Thyroid gland (tissue), 4 donors: Measurements from ENCODE around the gene DSP. TPM values are rescaled to one million over a fixed set of nuclear protein-coding genes. Genes with fewer than 3 reads are reported as not detected.

ENCODE experiments used
- DNase-seq, 2 donors: peaks; one replicate each; pipeline ENCODE4 v3.0.0-alpha.2; 2019
- H3K27ac ChIP-seq, 3 donors: fragments of 200-600 bp; sonication (generic); 1 replicate in 2 of 3; 2 replicates in 1 of 3; pipeline ENCODE4 v1.5.1; 2016 to 2019; ENCODE audit warnings: mild to moderate bottlenecking in 1 of 3, moderate library complexity in 1 of 3
- H3K27me3 ChIP-seq: fragments of 200-600 bp; sonication (generic); one replicate; pipeline ENCODE4 v1.5.1; 2019
- H3K36me3 ChIP-seq, 2 donors: fragments of 200-600 bp; sonication (generic); one replicate each; pipeline ENCODE4 v1.5.1; 2016 to 2019
- H3K4me1 ChIP-seq, 2 donors: fragments of 200-600 bp; sonication (generic); one replicate each; pipeline ENCODE4 v1.5.1; 2017 to 2019
- H3K4me3 ChIP-seq, 3 donors: fragments of 200-600 bp; sonication (generic); replicated peaks in 1 of 3; 1 replicate in 2 of 3; 2 replicates in 1 of 3; pipeline ENCODE4 v1.5.1; 2016; ENCODE audit warnings: mild to moderate bottlenecking in 1 of 3
- H3K9me3 ChIP-seq: fragments of 200-600 bp; sonication (generic); one replicate; pipeline ENCODE4 v1.5.1; 2017
- POLR2A ChIP-seq, 2 donors: fragments of 450-650 bp; IDR thresholded peaks; one replicate each; pipeline ENCODE4 v1.6.1; 2017; ENCODE audit warnings: antibody characterized with exemption in 2 of 2, mild to moderate bottlenecking in 2 of 2, moderate library complexity in 1 of 2
- WGBS, 2 donors: methylation state at CpG; one replicate each; pipeline ENCODE4 v1.1.5; 2017; 5-methylcytosine and 5-hydroxymethylcytosine counted together
- intact Hi-C: fragments of 100-400 bp; cut with DNase I; formaldehyde crosslinking; loops from one replicate; pipeline ENCODE4 v1.15.1; 2023
- total RNA-seq, 4 donors: library from RNA; depleted of rRNA; stranded (reverse); fragments of >200 nt; gene quantifications; one replicate each; pipeline ENCODE4 v1.2.3, GENCODE V29; 2016
- TF ChIP-seq, protein P1 (sequence below), 6 experiments: fragments of 200-600 bp in 3 of 6; fragments of 450-650 bp in 3 of 6; sonication (generic) in 3 of 6; IDR thresholded peaks; one replicate each; pipeline ENCODE4 v1.5.1; 2016 to 2019; ENCODE audit warnings: antibody characterized with exemption in 6 of 6, mild to moderate bottlenecking in 2 of 6, inconsistent platforms in 1 of 6, moderate library complexity in 1 of 6

The DSP gene
- total RNA-seq, 4 donors from 2014 or later: 122 to 176 (median 145) TPM

DNA sequence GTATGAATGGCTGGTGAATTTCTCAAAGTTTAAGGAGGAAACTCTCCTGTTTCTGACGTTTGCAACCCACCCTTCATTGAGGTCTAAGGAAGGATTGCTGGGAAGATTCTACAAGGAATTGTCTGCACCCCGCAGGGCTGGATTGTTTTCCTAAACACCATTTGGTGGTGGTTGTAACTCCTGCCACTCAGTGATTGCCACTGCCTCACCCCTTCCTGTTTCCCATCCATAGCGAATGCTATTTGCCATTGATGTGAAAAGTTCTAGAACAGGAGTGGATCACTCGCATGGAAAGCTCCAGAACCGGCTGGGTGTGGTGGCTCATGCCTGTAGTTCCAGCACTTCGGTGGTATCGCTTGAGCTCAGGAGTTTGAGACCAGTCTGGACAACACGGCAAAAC, 8.7 kb upstream of the DSP start:
- TF ChIP-seq POLR2A (IDR thresholded peaks at IDR 0.05): no peak
- Histone ChIP-seq H3K27me3 (no peaks in the 10 kb centered on the region), H3K4me3 (no peak overlapping the region), H3K4me1 (peaks cover 3 to 10% of the 10 kb centered on the region in 2 donors), H3K36me3 (no peaks in the 10 kb centered on the region), H3K27ac (peak overlapping the region; percentile 48 to 63 (median 58)), H3K9me3 (no peaks in the 10 kb centered on the region)
- intact Hi-C loops: no loop called here
- WGBS, 2 donors: 40 to 47% methylated on average over 8 of the region's 8 CpGs
- peak; percentile 31 to 34 for DNase-seq

DNA sequence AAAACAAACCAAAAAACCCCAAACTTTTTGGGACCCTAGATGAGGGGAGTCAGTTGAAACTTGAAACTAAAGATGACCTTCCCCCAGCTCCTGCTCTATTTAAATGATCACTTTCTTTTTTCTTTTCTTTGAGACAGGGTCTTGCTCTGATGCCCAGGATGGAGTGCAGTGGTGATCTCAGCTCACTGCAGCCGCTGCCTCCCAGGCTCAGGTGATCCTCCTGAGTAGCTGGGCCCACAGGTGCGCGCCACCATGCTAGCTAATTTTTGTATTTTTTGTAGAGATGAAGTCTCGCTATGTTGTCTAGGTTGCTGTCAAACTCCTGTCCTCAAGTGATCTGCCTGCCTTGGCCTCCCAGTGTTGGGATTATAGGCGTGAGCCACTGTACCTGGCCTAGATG, 7.3 kb upstream of the DSP start:
- Histone ChIP-seq H3K36me3 (no peaks in the 10 kb centered on the region), H3K9me3 (no peaks in the 10 kb centered on the region), H3K27me3 (no peaks in the 10 kb centered on the region), H3K4me3 (no peak overlapping the region), H3K4me1 (peaks cover 3 to 10% of the 10 kb centered on the region in 2 donors), H3K27ac (no peak overlapping the region)
- intact Hi-C loops: no loop called here
- TF ChIP-seq, protein P1, sequence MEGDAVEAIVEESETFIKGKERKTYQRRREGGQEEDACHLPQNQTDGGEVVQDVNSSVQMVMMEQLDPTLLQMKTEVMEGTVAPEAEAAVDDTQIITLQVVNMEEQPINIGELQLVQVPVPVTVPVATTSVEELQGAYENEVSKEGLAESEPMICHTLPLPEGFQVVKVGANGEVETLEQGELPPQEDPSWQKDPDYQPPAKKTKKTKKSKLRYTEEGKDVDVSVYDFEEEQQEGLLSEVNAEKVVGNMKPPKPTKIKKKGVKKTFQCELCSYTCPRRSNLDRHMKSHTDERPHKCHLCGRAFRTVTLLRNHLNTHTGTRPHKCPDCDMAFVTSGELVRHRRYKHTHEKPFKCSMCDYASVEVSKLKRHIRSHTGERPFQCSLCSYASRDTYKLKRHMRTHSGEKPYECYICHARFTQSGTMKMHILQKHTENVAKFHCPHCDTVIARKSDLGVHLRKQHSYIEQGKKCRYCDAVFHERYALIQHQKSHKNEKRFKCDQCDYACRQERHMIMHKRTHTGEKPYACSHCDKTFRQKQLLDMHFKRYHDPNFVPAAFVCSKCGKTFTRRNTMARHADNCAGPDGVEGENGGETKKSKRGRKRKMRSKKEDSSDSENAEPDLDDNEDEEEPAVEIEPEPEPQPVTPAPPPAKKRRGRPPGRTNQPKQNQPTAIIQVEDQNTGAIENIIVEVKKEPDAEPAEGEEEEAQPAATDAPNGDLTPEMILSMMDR (IDR thresholded peaks at IDR 0.05): no peak
- no peak for TF ChIP-seq POLR2A (IDR thresholded peaks at IDR 0.05)
- WGBS, 2 donors: 97 to 99% methylated on average over 5 of the region's 5 CpGs
- DNase-seq: no peak

DNA sequence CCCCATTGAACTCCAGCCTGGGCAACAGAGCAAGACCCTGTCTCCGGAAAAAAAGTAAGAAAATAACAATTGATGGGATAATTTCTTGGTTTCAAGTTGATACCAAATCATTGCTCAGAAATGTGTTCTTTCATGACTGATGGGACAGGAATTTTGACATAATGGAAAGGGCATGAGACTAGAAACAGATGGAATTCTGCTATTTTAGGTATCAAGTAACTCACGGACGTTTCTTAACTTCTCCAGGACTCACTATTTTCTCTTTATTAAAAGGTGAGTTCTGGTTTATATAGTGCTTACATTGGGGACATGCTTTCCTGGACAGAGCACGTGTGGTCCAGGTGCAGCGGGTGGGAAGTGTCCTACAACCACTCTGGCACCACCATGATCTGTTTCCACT, 6.0 kb upstream of the DSP start:
- H3K27me3 ChIP-seq: no peaks in the 10 kb centered on the region
- peaks cover 3 to 10% of the 10 kb centered on the region in 2 donors for H3K4me1 ChIP-seq
- no peak for DNase-seq
- no peaks in the 10 kb centered on the region for H3K36me3 ChIP-seq
- 86 to 87% methylated on average over 5 of the region's 5 CpGs for WGBS, 2 donors
- no peaks in the 10 kb centered on the region for H3K9me3 ChIP-seq
- intact Hi-C loops: no loop called here
- no peak overlapping the region for H3K4me3 ChIP-seq
- H3K27ac ChIP-seq: no peak overlapping the region
- no peak for TF ChIP-seq POLR2A (IDR thresholded peaks at IDR 0.05)
- TF ChIP-seq, protein P1 (IDR thresholded peaks at IDR 0.05): no peak

DNA sequence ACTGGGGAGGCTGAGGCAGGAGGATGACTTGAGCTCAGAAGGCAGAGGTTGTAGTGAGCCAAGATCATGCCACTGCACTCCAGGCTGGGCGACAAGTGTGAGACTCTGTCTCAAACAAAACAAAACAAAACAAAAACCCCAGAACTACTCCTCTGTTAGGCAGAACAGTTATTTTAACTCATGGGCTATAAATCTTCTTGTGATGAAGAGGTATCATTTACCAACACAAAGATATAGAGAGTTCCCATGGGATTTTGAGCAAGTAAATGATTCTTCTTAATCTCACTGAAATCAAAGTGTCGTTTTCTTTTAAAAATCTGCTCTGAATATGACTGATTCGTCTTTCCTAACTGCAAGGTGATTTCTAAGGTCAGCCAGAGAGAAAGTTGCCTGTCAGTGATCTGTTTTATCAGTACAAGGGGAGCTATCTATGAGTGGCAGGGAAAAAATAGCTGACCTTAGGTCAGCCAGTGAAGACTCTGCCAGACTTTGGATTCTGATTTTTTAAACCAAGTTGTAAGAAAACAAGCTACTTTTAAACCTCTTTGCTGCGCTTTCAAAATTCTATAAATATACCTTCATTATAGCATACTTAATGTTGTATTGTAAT, 3.8 kb upstream of the DSP start:
- Histone ChIP-seq H3K27me3 (no peaks in the 10 kb centered on the region), H3K36me3 (no peaks in the 10 kb centered on the region), H3K9me3 (no peaks in the 10 kb centered on the region), H3K4me3 (no peak overlapping the region), H3K4me1 (peaks cover 1 to 7% of the 10 kb centered on the region in 2 donors), H3K27ac (no peak overlapping the region)
- TF ChIP-seq POLR2A (IDR thresholded peaks at IDR 0.05): no peak
- WGBS, 2 donors: 51 to 56% methylated on average over 4 of the region's 4 CpGs
- DNase-seq: no peak
- intact Hi-C loops: no loop called here

DNA sequence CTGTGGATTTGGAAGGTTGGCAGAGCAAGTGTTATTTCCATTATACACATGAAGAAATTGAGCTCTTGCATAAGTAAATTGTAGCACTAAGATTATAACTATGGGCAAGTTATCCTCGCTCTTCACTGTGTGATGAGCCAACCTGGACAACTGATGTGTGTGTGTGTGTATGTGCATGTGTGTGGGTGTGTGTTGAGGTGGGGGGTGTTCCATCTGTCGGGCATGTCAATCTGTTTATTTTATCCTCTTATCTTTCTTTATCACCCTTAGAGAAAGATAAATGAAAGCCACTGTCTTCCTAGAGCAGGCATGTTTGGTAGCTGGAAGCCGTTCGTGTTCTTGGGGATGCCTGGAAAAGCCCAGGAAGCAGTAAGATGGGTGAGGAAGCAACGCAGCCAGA, 3.0 kb upstream of the DSP start:
- H3K27me3 ChIP-seq: no peaks in the 10 kb centered on the region
- no peak for TF ChIP-seq POLR2A (IDR thresholded peaks at IDR 0.05)
- TF ChIP-seq, protein P1 (IDR thresholded peaks at IDR 0.05): no peak
- 77 to 82% methylated on average over 5 of the region's 5 CpGs for WGBS, 2 donors
- H3K4me3 ChIP-seq: no peak overlapping the region
- intact Hi-C loops: no loop called here
- H3K27ac ChIP-seq: no peak overlapping the region
- H3K9me3 ChIP-seq: no peaks in the 10 kb centered on the region
- H3K4me1 ChIP-seq: peaks cover 0 to 3% of the 10 kb centered on the region in 2 donors
- H3K36me3 ChIP-seq: no peaks in the 10 kb centered on the region
- no peak for DNase-seq

DNA sequence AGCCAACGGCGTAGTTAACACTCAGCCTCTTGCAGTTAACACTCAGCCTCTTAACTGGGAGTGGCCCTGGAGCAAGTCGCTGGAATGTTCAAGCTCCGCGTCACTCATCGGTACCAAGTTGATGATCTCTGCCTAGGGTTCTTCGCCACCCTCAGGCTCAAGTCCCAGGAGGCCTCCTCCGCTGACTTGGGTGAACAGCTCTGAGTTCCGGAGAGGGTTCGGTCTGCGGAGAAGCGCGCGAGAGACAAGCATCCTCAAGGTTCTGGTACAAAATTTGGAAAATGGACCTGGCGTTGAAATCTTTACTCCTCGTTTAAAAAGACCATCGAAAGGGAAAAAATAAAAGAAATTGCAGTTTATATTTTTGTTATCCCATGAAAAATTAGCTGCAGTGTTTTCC, 876 bp upstream of the DSP start:
- Histone ChIP-seq H3K4me3 (no peak overlapping the region), H3K27me3 (no peaks in the 10 kb centered on the region), H3K27ac (peak overlapping the region; percentile 94 to 98 (median 95)), H3K36me3 (no peaks in the 10 kb centered on the region), H3K9me3 (no peaks in the 10 kb centered on the region), H3K4me1 (peaks cover 8 to 11% of the 10 kb centered on the region in 2 donors)
- intact Hi-C loops: no loop called here
- WGBS, 2 donors: 46 to 51% methylated on average over 17 of the region's 17 CpGs
- DNase-seq: peak; percentile 59 to 65
- TF ChIP-seq, protein P1 (IDR thresholded peaks at IDR 0.05): no peak
- TF ChIP-seq POLR2A (IDR thresholded peaks at IDR 0.05): no peak
